ENCODE measurements around the gene NENF. TPM values are rescaled to one million over a fixed set of nuclear protein-coding genes. Genes with fewer than 3 reads are reported as not detected.
A peak's percentile ranks its signal among the peaks of the same experiment; 100 is the strongest.

The NENF gene
- total RNA-seq, 1 donor from 2014 or later = 40.4 TPM

DNA sequence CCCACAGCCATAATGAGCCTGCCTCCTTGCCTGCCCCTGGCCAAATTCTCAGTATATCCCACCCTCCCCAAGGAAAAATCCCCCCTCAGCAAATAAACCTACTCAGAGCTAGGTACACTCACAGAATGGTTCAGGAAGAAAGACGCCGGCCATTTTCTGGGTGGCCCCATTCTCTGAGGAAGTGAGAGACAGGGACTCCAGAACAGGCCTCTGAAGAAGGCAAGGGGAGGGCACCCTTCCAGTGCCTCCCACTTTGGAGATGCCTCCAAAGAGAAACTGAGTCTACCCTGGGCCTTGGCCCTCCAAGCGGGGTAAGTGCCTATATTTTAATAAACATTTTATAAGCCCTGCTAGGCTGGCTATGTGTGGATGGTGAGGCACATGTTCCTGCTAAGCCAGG is 20.3 kb upstream of the NENF start:
- no peak for TF ChIP-seq CTCF (conservative IDR thresholded peaks at IDR 0.05)
- Mint-ChIP-seq H3K36me3 (ENCODE audit: low read depth) (peaks cover 29% of the 10 kb centered on the region), H3K27me3 (ENCODE audit: low read depth) (no peaks in the 10 kb centered on the region), H3K4me1 (peaks cover 26% of the 10 kb centered on the region), H3K9me3 (no peaks in the 10 kb centered on the region), H3K27ac (ENCODE audit: unreplicated experiment) (no peak overlapping the region), H3K4me3 (peak overlapping the region; percentile 88)
- no peak for DNase-seq (ENCODE audit: low read depth, low spot score)

- peak overlapping the region; percentile 88 for H3K4me3 Mint-ChIP-seq
- peaks cover 26% of the 10 kb centered on the region for H3K4me1 Mint-ChIP-seq
- peaks cover 21% of the 10 kb centered on the region for H3K36me3 Mint-ChIP-seq (ENCODE audit: low read depth)
- H3K9me3 Mint-ChIP-seq = no peaks in the 10 kb centered on the region
- DNase-seq (ENCODE audit: low read depth, low spot score) = peak; percentile 27
- H3K27me3 Mint-ChIP-seq (ENCODE audit: low read depth) = no peaks in the 10 kb centered on the region
- no peak for TF ChIP-seq CTCF (conservative IDR thresholded peaks at IDR 0.05)
- H3K27ac Mint-ChIP-seq (ENCODE audit: unreplicated experiment) = peak overlapping the region; percentile 12
These were observed 18.8 kb upstream of the NENF start for GRCh38 chr1:212413902-212414327.

DNA sequence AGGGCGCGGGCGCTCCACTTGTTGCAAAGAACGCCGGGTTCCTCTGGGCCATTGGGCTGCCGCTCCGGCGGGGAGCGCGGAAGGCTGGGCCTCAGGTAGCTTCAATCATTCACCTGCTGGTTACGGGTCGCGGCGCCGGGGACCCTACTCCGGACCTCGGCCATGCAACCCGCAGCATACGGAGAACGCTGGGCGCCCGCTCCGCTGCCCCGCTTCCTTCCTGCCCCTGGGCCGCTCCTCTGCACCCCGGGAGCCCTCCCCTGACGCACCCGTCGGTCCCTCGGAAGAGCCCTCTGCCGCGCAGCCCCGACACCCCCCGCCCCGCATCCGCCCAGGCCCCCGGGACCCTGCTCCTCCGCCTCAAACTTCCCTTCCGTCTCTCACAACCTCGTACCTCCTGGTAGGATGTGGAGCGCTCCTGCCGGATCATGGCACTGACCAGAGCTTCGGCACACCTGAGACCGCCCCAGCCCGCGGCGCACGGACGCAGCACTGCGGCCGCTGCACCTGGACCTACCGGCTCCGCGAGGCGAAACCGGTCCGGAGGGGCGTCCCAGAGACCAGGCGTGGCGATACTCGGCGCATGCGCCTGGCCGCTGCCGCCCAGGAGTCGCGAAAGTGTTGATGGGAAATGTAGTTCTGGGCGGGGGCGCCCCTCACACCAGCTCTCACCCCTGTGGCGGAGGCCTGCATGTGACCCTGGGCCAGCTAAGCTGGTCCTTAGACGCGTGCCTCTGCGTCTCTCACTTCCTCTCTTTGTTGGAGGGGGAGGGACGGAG is 18.2 kb upstream of the NENF start, which contains the start of gene PACC1:
PACC1 (minus strand) TSS at position 559 of the 779 bp plus-strand sequence; CDS start at position 430, 129 bp downstream.
- no peak for TF ChIP-seq CTCF (conservative IDR thresholded peaks at IDR 0.05)
- DNase-seq (ENCODE audit: low read depth, low spot score) = peak; percentile 89
- peak within 1 kb of the TSS; percentile 88 for H3K4me3 Mint-ChIP-seq
- H3K27ac Mint-ChIP-seq (ENCODE audit: unreplicated experiment) = peak within 1 kb of the TSS; percentile 95
- H3K27me3 Mint-ChIP-seq (ENCODE audit: low read depth) = no peaks in the 10 kb centered on the region
- H3K36me3 Mint-ChIP-seq (ENCODE audit: low read depth) = peaks cover 16% of the 10 kb centered on the region
- H3K9me3 Mint-ChIP-seq = no peaks in the 10 kb centered on the region
- H3K4me1 Mint-ChIP-seq = peaks cover 26% of the 10 kb centered on the region

DNA sequence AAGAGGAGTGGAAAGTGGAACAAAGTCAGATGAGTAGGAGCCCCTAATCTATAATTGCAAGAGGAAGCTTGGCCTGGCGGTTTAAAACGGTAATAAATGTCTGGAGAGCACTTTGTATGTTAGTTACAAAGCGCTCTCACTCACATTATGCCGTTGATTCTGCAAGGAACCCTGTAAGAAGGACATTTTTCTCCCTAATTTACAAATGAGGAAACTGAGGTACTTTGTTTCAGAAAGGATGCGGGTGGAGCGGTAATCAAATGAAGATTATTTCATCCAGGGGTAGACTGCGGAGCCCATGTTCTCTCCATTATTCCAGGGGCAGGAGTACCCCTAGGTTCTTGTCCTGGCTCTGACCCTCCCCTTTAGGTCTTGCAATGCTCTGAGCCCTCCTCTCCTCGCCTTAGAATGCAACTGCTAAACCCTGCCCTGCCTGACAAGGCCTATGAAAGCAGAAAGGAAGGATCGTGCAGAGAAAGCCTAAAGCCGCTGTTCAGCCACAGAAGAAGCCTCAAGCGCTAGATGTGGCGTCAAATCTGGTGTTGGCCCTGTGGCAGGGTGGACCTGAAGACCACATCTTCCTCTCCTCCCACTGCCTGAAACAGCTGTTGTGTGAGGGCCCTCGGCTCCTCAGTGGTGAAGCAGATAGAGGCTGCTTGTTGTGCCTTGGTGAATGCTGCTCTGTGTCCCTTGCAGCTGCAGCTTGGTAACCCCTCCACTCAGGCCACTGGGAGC is 17.4 kb upstream of the NENF start:
- Mint-ChIP-seq H3K4me1 (peaks cover 26% of the 10 kb centered on the region), H3K9me3 (no peaks in the 10 kb centered on the region), H3K36me3 (ENCODE audit: low read depth) (peaks cover 11% of the 10 kb centered on the region), H3K4me3 (peak overlapping the region; percentile 88), H3K27me3 (ENCODE audit: low read depth) (no peaks in the 10 kb centered on the region), H3K27ac (ENCODE audit: unreplicated experiment) (peak overlapping the region; percentile 95)
- no peak for DNase-seq (ENCODE audit: low read depth, low spot score)
- no peak for TF ChIP-seq CTCF (conservative IDR thresholded peaks at IDR 0.05)

- no peak for TF ChIP-seq CTCF (conservative IDR thresholded peaks at IDR 0.05)
- Mint-ChIP-seq H3K27ac (ENCODE audit: unreplicated experiment) (no peak overlapping the region), H3K4me3 (no peak overlapping the region), H3K9me3 (no peaks in the 10 kb centered on the region), H3K36me3 (ENCODE audit: low read depth) (no peaks in the 10 kb centered on the region), H3K4me1 (peaks cover 12% of the 10 kb centered on the region), H3K27me3 (ENCODE audit: low read depth) (peaks cover 7% of the 10 kb centered on the region)
- no peak for DNase-seq (ENCODE audit: low read depth, low spot score)
These were observed 11.6 kb upstream of the NENF start for GRCh38 chr1:212421165-212421564.
